SK-N-SH treated with all-trans-retinoic acid at 6 μM for 48 hours (cell line): ENCODE data around the gene CKM.

Experiments
- ATAC-seq: fragments of 200-7000 bp; cut with Tn5 transposase; 3 replicates; pipeline ENCODE4 v1.9.1; 2020; ENCODE audit warnings: mild to moderate bottlenecking, moderate library complexity
- ARNTL ChIP-seq: fragments of 450-650 bp; formaldehyde crosslinking; IDR thresholded peaks from 2 replicates; pipeline ENCODE4 v1.5.0; 2020; ENCODE audit warnings: low read depth, mild to moderate bottlenecking, moderate library complexity, borderline replicate concordance
- BACH2 ChIP-seq: fragments of 250-450 bp; sonication (Bioruptor Pico); IDR thresholded peaks from 2 replicates; pipeline ENCODE4 v1.9.0; 2021; ENCODE audit warnings: mild to moderate bottlenecking, borderline replicate concordance
- ESRRG ChIP-seq: fragments of 250-450 bp; sonication (Bioruptor Pico); IDR thresholded peaks from 2 replicates; pipeline ENCODE4 v1.6.1; 2021; ENCODE audit warnings: mild to moderate bottlenecking
- GLIS3 ChIP-seq: fragments of 250-450 bp; sonication (Bioruptor Pico); IDR thresholded peaks from 2 replicates; pipeline ENCODE4 v1.5.0; 2020; ENCODE audit warnings: mild to moderate bottlenecking, moderate library complexity
- ISL1 ChIP-seq: fragments of 250-450 bp; sonication (Bioruptor Pico); IDR thresholded peaks from 2 replicates; pipeline ENCODE4 v2.1.2; 2022; ENCODE audit warnings: mild to moderate bottlenecking, moderate library complexity
- OSR1 ChIP-seq: fragments of 250-450 bp; sonication (Bioruptor Pico); IDR thresholded peaks from 2 replicates; pipeline ENCODE4 v1.8.0; 2022; ENCODE audit warnings: moderate library complexity, mild to moderate bottlenecking, inconsistent platforms
- PPARA ChIP-seq: fragments of 250-450 bp; sonication (Bioruptor Pico); IDR thresholded peaks from 2 replicates; pipeline ENCODE4 v1.5.0; 2020; ENCODE audit warnings: mild to moderate bottlenecking, borderline replicate concordance
- RARB ChIP-seq: fragments of 250-450 bp; sonication (Bioruptor Pico); IDR thresholded peaks from 2 replicates; pipeline ENCODE4 v1.8.0; 2021; ENCODE audit warnings: mild to moderate bottlenecking, moderate library complexity
- TCF4 ChIP-seq: fragments of 250-450 bp; sonication (Bioruptor Pico); IDR thresholded peaks from 2 replicates; pipeline ENCODE4 v1.8.0; 2021; ENCODE audit warnings: mild to moderate bottlenecking, moderate library complexity, borderline replicate concordance
- TOX ChIP-seq: fragments of 250-450 bp; sonication (Bioruptor Pico); IDR thresholded peaks from 2 replicates; pipeline ENCODE4 v1.8.0; 2021; ENCODE audit warnings: mild to moderate bottlenecking, moderate library complexity, borderline replicate concordance
- ZC3H10 ChIP-seq: fragments of 250-450 bp; sonication (Bioruptor Pico); IDR thresholded peaks from 2 replicates; pipeline ENCODE4 v1.5.1; 2021; ENCODE audit warnings: mild to moderate bottlenecking, moderate library complexity
- ZFP3 ChIP-seq: fragments of 250-450 bp; sonication (Bioruptor Pico); IDR thresholded peaks from 2 replicates; pipeline ENCODE4 v1.5.0; 2020; ENCODE audit warnings: mild to moderate bottlenecking, moderate library complexity
- ZFP30 ChIP-seq: fragments of 450-650 bp; formaldehyde crosslinking; IDR thresholded peaks from 2 replicates; pipeline ENCODE4 v1.5.0; 2022; ENCODE audit warnings: mild to moderate bottlenecking, moderate library complexity
- ZNF565 ChIP-seq: fragments of 450-650 bp; formaldehyde crosslinking; conservative IDR thresholded peaks from 2 replicates; pipeline ENCODE4 v1.5.0; 2020; ENCODE audit warnings: low read depth, mild to moderate bottlenecking, moderate library complexity
- ZNF70 ChIP-seq: fragments of 450-650 bp; formaldehyde crosslinking; IDR thresholded peaks from 2 replicates; pipeline ENCODE4 v1.5.0; 2020; ENCODE audit warnings: mild to moderate bottlenecking, moderate library complexity
- ZNF8 ChIP-seq: fragments of 450-650 bp; formaldehyde crosslinking; IDR thresholded peaks from 2 replicates; pipeline ENCODE4 v1.5.0; 2020; ENCODE audit warnings: mild to moderate bottlenecking, moderate library complexity
- TF ChIP-seq, protein P1 (sequence below): fragments of 250-450 bp; sonication (Bioruptor Pico); IDR thresholded peaks from 2 replicates; pipeline ENCODE4 v1.5.0; 2020; ENCODE audit warnings: mild to moderate bottlenecking, moderate library complexity
- TF ChIP-seq, protein P2 (sequence below): fragments of 250-450 bp; sonication (Bioruptor Pico); IDR thresholded peaks from 2 replicates; pipeline ENCODE4 v1.8.0; 2021; ENCODE audit warnings: low read depth, mild to moderate bottlenecking, moderate library complexity, borderline replicate concordance
- TF ChIP-seq, protein P3 (sequence below): fragments of 250-450 bp; sonication (Bioruptor Pico); IDR thresholded peaks from 2 replicates; pipeline ENCODE4 v1.8.0; 2020; ENCODE audit warnings: mild to moderate bottlenecking, moderate library complexity, borderline replicate concordance
- TF ChIP-seq, protein P4 (sequence below): fragments of 250-450 bp; sonication (Bioruptor Pico); IDR thresholded peaks from 2 replicates; pipeline ENCODE4 v1.5.1; 2020; ENCODE audit warnings: low read depth, mild to moderate bottlenecking, moderate library complexity
- TF ChIP-seq, protein P5 (sequence below): fragments of 250-450 bp; sonication (Bioruptor Pico); IDR thresholded peaks from 2 replicates; pipeline ENCODE4 v1.5.1; 2021; ENCODE audit warnings: mild to moderate bottlenecking, moderate library complexity

CKM gene

DNA sequence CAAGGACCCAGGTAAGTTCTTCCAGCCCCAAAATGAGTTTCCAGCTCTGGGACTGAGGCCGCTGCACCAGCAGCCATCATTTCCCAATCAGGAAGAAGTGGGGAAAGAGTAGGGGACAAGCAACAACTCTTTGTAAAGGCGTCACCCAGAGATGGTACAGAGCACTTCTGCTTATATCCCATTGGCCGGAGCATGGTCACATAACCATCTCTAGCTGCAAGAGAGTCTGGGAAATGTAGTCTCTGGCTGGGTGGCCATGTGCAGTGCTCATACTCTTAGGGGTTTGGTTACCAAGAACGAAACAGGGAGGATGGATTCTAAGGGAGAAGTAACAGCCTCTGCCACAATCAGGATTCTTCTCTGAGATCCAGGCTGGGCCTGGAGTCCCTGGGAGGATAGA, 26.3 kb downstream of the CKM start:
- no peak; the same call in 2 of the 3 replicates for ATAC-seq
- TF ChIP-seq ZNF70 (CRISPR knock-in tag): no peak
- TF ChIP-seq ARNTL: no peak
- TF ChIP-seq ZFP3 (CRISPR knock-in tag): no peak
- TF ChIP-seq ZFP30 (CRISPR knock-in tag): no peak
- TF ChIP-seq, protein P1, sequence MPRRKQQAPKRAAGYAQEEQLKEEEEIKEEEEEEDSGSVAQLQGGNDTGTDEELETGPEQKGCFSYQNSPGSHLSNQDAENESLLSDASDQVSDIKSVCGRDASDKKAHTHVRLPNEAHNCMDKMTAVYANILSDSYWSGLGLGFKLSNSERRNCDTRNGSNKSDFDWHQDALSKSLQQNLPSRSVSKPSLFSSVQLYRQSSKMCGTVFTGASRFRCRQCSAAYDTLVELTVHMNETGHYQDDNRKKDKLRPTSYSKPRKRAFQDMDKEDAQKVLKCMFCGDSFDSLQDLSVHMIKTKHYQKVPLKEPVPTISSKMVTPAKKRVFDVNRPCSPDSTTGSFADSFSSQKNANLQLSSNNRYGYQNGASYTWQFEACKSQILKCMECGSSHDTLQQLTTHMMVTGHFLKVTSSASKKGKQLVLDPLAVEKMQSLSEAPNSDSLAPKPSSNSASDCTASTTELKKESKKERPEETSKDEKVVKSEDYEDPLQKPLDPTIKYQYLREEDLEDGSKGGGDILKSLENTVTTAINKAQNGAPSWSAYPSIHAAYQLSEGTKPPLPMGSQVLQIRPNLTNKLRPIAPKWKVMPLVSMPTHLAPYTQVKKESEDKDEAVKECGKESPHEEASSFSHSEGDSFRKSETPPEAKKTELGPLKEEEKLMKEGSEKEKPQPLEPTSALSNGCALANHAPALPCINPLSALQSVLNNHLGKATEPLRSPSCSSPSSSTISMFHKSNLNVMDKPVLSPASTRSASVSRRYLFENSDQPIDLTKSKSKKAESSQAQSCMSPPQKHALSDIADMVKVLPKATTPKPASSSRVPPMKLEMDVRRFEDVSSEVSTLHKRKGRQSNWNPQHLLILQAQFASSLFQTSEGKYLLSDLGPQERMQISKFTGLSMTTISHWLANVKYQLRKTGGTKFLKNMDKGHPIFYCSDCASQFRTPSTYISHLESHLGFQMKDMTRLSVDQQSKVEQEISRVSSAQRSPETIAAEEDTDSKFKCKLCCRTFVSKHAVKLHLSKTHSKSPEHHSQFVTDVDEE: no peak
- no peak for TF ChIP-seq ESRRG
- no peak for TF ChIP-seq OSR1 (CRISPR knock-in tag)

DNA sequence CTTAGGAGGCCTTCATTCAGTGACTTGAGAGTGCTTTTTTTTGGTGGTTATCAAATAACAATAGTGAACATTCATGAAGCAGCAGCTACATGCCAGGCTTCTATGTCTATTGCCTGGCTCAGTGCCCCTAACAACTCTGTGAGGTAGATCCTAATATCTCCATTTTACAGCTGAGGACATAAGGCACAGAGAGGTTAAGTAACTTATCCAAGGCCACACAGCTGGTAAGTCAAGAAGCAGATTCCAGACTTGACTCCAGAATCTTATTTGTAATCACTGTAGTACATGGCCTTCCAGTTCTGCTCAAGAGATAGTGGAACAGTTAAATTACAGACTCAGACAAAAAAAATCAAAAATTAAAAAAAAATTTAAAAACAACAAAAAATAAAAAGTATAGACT, 26.8 kb downstream of the CKM start:
- TF ChIP-seq, protein P1: no peak
- TF ChIP-seq RARB: no peak
- TF ChIP-seq GLIS3 (CRISPR knock-in tag): no peak
- TF ChIP-seq ZFP3 (CRISPR knock-in tag): no peak
- TF ChIP-seq TCF4 (CRISPR knock-in tag): no peak
- TF ChIP-seq ZNF565 (CRISPR knock-in tag): no peak
- no peak for TF ChIP-seq TOX
- TF ChIP-seq ISL1 (CRISPR knock-in tag): no peak
- TF ChIP-seq PPARA: no peak
- no peak for TF ChIP-seq ZNF70 (CRISPR knock-in tag)
- no peak for TF ChIP-seq ESRRG
- TF ChIP-seq, protein P2, sequence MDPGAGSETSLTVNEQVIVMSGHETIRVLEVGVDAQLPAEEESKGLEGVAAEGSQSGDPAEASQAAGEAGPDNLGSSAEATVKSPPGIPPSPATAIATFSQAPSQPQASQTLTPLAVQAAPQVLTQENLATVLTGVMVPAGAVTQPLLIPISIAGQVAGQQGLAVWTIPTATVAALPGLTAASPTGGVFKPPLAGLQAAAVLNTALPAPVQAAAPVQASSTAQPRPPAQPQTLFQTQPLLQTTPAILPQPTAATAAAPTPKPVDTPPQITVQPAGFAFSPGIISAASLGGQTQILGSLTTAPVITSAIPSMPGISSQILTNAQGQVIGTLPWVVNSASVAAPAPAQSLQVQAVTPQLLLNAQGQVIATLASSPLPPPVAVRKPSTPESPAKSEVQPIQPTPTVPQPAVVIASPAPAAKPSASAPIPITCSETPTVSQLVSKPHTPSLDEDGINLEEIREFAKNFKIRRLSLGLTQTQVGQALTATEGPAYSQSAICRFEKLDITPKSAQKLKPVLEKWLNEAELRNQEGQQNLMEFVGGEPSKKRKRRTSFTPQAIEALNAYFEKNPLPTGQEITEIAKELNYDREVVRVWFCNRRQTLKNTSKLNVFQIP (CRISPR knock-in tag): no peak
- TF ChIP-seq ARNTL: no peak
- no peak for TF ChIP-seq BACH2 (CRISPR knock-in tag)
- TF ChIP-seq ZFP30 (CRISPR knock-in tag): no peak
- no peak for TF ChIP-seq ZC3H10 (CRISPR knock-in tag)
- TF ChIP-seq, protein P3, sequence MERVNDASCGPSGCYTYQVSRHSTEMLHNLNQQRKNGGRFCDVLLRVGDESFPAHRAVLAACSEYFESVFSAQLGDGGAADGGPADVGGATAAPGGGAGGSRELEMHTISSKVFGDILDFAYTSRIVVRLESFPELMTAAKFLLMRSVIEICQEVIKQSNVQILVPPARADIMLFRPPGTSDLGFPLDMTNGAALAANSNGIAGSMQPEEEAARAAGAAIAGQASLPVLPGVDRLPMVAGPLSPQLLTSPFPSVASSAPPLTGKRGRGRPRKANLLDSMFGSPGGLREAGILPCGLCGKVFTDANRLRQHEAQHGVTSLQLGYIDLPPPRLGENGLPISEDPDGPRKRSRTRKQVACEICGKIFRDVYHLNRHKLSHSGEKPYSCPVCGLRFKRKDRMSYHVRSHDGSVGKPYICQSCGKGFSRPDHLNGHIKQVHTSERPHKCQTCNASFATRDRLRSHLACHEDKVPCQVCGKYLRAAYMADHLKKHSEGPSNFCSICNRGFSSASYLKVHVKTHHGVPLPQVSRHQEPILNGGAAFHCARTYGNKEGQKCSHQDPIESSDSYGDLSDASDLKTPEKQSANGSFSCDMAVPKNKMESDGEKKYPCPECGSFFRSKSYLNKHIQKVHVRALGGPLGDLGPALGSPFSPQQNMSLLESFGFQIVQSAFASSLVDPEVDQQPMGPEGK (CRISPR knock-in tag): no peak
- TF ChIP-seq ZNF8 (CRISPR knock-in tag): no peak
- TF ChIP-seq, protein P4, sequence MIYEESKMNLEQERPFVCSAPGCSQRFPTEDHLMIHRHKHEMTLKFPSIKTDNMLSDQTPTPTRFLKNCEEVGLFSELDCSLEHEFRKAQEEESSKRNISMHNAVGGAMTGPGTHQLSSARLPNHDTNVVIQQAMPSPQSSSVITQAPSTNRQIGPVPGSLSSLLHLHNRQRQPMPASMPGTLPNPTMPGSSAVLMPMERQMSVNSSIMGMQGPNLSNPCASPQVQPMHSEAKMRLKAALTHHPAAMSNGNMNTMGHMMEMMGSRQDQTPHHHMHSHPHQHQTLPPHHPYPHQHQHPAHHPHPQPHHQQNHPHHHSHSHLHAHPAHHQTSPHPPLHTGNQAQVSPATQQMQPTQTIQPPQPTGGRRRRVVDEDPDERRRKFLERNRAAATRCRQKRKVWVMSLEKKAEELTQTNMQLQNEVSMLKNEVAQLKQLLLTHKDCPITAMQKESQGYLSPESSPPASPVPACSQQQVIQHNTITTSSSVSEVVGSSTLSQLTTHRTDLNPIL (CRISPR knock-in tag): no peak
- no peak for ATAC-seq

DNA sequence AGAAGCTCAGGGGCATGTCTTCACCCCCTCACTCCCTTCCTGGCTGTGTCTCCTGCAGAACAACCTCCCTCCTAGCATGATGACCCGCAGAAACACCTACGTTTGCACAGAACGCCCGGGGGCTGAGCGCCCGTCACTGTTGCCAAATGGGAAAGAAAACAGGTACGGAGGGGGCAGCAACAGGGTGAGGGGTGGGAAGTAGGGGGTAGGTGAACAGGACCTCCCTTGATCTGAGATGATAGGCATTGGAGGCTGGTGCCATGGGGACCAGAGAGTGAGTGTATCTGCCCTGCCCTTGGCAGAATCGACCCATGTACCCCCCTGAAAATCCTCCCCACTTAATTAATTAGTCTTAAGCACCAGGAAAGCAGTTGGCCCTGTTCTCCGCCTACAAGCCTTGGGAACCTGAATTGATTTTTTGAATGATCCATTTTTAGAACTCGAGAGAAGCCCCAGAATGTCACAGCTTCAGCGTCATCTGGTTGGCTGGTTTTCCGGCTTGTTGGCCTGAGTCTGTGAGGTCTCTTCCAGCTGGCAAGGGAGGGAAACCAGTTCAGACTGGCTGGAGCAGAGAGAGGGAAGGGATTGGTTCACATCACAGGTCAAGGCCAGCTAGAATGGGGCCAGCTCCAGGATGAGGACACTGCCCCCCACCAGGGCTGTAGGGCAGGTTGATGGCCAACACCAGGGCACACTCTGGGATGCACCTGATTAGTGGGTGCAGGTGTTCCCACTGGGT, 28.2 kb downstream of the CKM start:
- ATAC-seq: no peak
- TF ChIP-seq ARNTL (no peak), PPARA (no peak), ZFP30 (CRISPR knock-in tag) (no peak), ZNF8 (CRISPR knock-in tag) (no peak), TCF4 (CRISPR knock-in tag) (no peak)
- TF ChIP-seq, protein P5, sequence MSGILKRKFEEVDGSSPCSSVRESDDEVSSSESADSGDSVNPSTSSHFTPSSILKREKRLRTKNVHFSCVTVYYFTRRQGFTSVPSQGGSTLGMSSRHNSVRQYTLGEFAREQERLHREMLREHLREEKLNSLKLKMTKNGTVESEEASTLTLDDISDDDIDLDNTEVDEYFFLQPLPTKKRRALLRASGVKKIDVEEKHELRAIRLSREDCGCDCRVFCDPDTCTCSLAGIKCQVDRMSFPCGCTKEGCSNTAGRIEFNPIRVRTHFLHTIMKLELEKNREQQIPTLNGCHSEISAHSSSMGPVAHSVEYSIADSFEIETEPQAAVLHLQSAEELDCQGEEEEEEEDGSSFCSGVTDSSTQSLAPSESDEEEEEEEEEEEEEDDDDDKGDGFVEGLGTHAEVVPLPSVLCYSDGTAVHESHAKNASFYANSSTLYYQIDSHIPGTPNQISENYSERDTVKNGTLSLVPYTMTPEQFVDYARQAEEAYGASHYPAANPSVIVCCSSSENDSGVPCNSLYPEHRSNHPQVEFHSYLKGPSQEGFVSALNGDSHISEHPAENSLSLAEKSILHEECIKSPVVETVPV (CRISPR knock-in tag): no peak
- TF ChIP-seq, protein P2 (CRISPR knock-in tag): no peak
- TF ChIP-seq, protein P4 (CRISPR knock-in tag): no peak
